HG03066 (cell line): ENCODE results near the gene SERPINB8.

ENCODE experiments used
- ATAC-seq: cut with Tn5 transposase; IDR thresholded peaks from one replicate; pipeline ENCODE4 v1.9.1; 2021; ENCODE audit warnings: low read depth; ENCODE audit not compliant: unreplicated experiment

SERPINB8 gene

DNA sequence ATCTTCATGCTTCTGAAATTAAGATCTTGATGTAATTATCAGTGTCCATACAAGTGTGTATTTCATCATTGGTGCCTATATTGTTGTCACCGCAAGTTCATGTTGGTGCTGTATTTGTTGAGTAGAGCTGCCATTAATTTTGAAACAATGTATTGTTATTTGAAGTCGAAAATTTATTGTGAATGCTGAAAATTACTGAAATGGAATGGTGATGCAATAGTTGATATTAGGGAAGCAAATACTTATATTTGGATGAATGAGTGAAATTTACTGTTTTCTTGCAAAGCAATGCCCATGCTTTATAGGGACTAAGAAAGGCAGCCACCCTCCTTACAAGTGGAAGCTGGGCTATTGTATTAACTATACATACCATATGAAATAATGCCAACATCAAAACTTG, 41.6 kb downstream of the SERPINB8 start:
- no peak for ATAC-seq

DNA sequence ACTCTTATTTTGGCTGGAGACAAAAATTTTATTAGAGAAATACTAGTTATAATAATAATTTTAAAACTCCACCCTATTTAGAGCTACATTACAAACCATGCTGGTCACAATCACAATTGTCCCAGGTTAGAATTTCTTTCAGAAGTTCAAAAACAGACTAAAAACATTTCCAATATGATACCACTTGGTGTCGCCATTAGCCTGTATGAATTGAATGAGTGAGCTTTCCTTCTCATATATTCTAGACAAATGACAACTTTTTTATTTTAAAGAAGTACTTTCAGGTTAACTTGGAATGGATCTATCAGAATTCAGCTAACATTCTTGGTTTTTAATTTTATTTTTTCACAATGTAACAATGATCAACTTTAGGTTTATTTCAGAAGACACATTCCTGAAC, 48.0 kb downstream of the SERPINB8 start:
- no peak for ATAC-seq

DNA sequence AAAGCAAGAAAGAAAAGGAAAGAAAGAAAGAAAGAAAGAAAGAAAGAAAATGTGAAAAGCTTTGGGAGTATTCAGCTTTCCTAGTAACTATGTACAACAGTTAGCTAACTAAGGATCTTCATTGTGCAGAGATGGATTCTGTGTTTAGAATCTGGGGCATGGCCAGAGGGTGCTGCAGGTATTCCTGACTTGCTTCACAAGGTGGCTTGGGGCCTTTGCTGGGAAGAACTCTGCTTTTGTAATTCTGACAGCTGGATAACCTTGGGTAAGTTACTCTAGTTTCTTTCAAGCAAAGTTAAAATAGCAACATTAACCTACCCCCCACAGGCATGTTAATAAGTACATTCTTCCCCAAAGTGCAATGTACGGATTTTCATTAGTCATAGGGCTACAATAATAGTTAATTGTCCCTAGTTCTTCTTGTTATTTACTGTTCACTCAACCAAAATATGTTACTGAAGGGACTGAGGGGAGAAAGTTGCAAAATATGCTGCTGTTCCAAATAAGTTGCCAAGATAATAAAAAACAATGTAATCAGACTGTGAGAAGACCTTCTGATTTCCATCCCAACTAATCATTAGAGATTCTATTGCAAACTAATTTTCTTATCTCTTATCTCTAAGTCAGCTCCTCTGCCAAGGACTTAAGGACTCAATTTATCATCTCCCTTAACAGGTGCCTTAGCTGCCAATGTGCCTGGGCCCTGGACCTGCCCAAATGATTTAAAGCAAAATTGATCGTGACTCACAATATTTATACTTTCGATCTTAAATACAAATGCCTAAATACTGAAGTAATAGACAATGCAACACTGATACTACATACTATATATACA, 50.3 kb downstream of the SERPINB8 start:
- ATAC-seq, result no peak

DNA sequence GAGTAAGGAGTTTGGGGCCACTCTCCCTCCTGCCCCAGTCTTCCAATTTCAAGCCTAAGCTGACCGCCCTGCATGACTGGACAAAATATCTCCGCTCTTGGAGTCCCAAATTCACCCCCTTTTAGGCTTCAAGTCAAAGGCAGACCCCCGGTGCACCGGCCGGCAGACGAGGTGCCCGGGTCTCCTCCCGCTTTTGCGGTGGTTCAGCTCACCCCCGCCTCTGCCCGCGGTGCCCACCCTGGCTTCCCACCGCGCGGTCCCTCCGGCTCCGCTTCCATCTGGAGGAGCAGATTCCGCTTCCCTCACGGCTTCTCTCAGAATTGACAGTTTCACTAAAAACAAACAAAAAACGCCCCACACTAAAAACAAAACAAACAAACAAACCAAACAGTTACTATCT, 56.5 kb downstream of the SERPINB8 start:
- no peak for ATAC-seq

DNA sequence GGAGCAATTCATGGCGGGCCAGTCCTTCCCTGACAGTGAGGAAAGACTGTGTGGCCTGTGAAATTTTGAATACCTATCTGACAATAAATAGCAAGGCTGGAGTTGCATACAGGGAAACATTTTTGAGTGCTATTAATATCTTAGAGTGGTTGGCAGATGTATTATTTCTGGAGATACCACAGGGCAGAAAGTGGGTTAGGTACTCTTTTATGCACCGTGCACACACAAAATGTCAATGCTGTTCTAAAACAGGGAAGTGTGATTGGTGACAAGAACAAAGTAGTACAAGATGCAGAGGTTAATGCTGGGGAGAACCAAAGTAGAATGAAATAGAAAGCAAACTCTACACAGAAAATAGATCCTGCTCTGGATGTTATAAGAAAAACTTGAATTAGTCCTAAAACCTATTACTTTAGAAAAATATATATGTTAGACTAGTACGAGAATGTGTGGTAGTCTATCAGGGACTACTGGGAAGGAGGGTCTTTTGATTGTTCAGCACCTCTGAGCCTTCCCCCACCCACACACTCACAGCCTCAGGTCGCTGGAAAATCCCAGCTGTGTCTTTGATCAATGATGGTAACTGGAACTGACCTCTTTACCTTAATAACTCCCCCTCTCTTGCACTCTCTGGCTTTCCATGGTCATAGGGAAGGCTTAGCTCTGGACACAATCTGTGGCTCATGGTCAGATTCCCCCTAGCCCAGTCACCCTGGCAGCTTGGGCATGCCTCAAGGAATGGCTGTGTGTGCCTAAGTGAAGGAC, 58.2 kb downstream of the SERPINB8 start:
- ATAC-seq, result peak; percentile 80

DNA sequence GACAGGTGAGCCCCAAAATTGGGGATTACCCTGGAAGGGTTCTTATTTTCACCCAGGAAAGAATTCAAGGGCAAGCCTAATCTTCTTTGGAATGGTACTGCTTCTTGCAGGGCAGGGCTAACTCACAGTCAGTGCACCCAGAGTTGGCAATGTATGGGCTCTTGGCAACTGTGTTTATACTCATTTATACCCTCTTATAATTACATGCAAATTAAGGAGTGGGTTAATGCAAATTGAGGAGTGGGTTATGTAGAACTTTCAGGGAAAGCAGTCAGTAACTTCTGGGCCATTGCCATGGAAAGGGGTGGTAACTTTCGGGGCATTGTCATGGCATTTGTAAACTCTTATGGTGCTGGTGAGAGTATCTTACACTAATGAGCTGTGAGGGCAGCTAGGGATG, 59.2 kb downstream of the SERPINB8 start:
- ATAC-seq, result no peak

DNA sequence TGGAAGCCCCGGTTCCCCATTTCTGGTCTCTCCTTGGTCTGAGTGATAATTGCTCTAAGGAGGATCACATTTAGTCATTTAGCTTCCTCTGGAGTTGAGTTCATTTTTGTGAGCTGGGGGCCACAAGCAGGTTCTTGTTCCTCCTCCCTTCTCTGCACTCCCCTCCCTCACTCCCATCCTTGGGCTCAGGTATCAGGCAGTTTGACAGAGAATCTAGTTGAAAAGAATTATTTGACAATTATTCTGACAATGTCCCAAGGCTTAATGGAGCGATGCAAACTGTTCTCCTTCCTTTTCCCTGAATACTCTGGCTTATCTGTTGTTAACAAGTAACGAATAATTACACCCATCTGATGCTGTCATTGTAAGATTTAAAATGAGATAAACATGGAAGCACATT, 61.5 kb downstream of the SERPINB8 start:
- ATAC-seq, result no peak

DNA sequence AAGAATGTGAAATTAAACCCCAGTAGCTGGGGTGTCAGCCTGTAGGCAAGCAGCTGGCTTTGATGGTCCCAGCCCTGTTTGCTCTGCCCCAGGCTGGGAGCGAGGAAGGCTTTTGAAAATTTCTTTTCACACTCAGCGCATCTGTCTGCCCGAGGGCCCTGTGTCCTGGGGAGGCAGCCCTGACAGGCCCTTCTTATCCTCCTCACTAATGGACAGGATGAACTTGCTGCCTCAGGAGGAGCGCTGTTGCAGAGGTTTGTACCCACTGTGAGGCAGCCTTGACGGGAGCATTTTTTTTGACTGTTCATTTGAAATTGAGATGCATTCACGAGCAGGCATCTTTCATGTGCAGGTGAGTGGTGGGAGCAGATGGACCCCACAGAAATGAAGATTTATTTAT, 62.4 kb downstream of the SERPINB8 start:
- no peak for ATAC-seq

DNA sequence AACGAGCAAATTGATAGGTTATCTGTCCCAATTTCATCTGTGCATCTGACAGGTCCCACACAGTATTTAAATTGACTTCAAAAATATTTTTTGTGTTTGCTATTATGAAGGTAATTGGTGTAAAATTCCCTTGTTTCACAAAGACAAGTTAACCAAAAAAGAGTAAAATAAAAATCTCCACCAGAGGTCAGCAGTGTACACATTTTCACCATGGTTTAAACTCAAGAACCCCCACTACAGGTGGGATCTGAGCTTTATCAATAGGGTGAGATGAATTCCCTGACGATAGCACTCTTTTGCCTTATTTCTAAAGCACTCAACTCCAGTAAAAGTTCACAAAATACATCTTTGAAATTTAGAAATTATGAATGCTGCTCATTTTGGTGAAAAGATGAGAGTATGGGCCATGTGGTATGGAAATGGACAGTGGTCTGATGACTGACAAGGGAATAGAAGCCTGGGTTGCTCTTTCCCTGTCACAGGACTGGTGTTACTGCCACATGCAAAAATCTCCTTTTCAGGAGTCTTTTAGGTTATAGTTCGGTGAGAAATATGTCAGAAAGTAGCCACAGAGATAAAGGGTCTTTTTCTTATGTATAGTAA, 68.0 kb downstream of the SERPINB8 start:
- peak; percentile 72 for ATAC-seq
